Activated naive CD4-positive, alpha-beta T cell treated with Interleukin-2 at 50 U/mL for 16 hours (primary cell): ENCODE results near the gene EPHA10.
"Not testable (repeated sequence)": the region's sequence is repeated elsewhere in the genome, so short reads cannot be mapped to it uniquely, and the experiment has no call there.

Source experiments
- DNase-seq: peaks from one replicate; pipeline ENCODE4 v3.0.0-alpha.2; 2020

Gene EPHA10

GRCh38 chr1:37764888-37765441 lies at the start of gene EPHA10:
Gene EPHA10, minus strand, starts transcription at chr1:37765120. Its CDS starts 54 bp downstream, at chr1:37765066.
- DNase-seq, result no peak

- DNase-seq, result no peak
These were observed 49.3 kb upstream of the EPHA10 start for GRCh38 chr1:37814252-37814651.

DNA sequence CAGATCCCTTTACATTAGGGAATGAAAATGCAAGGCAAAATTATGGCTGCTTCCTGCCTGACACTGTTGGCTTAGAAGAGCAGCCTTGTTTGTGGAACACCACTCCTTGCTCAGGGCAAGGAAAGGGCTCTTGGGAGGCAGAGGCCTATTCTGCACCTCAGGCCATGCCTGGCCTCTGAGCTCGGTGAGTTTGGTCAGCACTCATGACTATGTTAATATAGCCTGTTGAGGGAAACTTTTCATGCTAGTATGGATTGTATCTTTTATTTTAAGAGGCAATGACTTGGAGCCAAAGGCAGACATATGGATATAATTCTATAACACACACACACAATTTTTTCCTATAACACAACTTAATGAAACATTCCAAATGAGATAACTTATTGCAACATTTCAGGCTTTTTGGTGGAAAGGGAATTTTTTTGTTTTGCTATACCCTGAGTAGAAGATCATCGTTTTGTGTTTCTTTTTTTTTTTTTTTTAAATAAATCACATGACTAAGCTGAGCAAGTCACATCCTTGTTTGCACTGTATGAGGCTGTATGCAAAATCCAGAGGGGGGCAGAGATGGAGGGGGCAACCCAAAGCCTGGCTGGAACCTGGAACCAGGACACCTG lies 48.7 kb upstream of the EPHA10 start:
- DNase-seq, result no peak

- DNase-seq, result peak; percentile 70
These were observed 46.2 kb upstream of the EPHA10 start for GRCh38 chr1:37811027-37811655.

DNA sequence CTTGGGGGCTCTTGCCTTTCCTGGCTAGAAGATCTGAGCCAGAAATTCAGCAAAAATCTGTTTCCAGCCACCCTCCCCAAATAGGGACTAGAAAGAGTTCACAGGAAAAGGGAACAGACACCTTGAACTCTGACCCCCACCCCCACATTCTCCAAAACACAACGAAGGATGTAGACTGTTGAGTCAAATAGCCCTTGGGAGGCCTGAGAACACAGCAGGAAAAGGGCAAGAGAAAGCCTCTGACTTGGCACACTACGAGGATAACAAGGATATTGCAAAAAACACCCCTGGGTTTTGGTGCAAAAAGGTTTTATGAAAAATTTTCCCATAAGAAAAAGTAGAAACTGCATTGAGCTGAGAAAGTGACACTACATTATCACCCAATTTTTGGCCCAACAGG lies 45.0 kb upstream of the EPHA10 start:
- no peak for DNase-seq

GRCh38 chr1:37808369-37809319 lies 43.7 kb upstream of the EPHA10 start:
- peak; percentile 49 for DNase-seq

GRCh38 chr1:37807555-37808368 lies 42.8 kb upstream of the EPHA10 start, which contains the start of the genes C1orf122 and YRDC:
Gene C1orf122, plus strand, starts transcription at chr1:37807790. Its CDS starts 615 bp downstream, at chr1:37808405.
Gene YRDC, minus strand, starts transcription at chr1:37808208. Its CDS starts 28 bp downstream, at chr1:37808180.
- DNase-seq, result peak; percentile 96

- DNase-seq, result no peak
These were observed 42.3 kb upstream of the EPHA10 start for GRCh38 chr1:37807220-37807554.

DNA sequence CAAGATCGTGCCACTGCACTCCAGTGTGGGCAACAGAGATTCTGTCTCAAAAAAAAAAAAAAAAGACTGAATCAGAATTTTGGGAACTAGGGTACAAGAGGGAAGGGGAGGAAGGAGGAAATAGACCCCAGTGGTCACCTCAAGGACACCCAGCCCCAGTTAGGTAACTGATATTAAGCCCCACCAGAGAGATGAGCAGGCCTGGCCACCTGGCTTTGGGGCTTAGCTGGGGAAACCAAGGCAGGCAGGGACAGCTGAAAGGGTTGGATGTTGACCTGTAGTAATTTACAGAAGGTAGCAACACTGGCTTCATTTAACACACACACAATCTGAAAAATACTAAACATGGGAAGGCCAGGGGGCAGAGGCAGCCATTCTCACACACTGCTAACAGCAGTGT lies 37.5 kb upstream of the EPHA10 start:
- no peak for DNase-seq

DNA sequence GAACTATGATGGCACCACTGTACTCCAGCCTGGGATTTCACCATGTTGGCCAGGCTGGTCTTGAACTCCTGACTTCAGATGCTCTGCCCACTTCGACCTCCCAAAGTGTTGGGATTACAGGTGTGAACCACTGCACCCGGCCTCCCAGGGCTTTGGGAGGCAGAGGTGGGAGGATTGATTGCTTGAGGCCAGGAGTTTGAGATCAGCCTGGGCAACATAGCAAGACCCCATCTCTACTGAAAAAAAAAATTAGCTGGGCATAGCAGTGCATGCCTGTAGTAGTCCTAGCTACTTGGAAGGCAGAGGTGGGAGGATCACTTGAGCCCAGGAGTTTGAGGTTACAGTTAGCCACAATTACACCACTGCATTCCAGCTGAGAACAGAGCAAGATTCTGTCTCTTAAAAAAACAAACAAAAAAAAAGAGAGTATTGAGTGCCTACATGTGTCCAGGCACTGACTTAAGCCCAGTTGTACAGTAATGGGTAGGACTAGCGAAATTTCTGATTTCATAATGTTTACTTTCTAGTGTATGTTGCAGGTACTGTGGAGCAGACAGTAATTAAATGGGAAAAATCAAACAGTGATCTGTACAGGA lies 32.9 kb upstream of the EPHA10 start:
- no peak for DNase-seq

DNA sequence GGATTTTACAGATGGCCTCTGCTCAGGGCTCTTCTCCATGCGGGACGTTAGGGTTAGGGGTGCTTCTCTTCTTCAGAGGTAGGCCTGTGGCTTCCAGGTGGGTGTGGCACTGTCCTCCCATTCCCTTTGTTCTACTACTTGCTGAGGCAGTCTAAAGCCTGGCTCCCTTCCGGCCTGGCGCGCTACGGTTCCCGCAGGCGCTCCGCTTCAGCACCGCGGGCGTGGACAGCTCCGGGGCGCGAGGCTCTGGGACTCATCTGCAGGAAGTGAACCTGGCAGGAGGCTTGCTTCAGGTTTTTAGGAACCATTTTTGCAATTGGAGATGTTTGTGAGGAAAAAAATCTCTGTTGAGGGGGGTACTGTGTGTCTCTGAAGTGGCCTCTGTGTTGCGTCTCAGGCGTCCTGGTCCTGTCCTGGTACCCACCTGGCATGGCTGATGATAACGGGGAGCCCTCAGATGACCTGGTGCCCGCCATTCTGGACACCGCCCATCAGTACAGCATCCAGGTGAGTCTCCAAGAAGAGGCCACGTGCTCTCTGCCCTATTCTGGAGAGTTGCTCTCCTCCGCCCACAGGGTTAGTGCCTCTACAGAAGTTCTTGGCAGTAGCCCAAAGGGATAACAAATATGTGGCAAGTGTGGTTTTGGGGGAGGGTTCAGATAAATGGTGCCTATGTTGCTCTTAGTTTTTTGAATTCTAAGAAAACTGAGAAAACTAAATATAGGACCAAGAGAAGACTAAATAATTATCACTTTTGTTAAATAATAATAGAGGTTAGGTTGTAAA lies 30.6 kb upstream of the EPHA10 start:
- DNase-seq, result peak; percentile 46

DNA sequence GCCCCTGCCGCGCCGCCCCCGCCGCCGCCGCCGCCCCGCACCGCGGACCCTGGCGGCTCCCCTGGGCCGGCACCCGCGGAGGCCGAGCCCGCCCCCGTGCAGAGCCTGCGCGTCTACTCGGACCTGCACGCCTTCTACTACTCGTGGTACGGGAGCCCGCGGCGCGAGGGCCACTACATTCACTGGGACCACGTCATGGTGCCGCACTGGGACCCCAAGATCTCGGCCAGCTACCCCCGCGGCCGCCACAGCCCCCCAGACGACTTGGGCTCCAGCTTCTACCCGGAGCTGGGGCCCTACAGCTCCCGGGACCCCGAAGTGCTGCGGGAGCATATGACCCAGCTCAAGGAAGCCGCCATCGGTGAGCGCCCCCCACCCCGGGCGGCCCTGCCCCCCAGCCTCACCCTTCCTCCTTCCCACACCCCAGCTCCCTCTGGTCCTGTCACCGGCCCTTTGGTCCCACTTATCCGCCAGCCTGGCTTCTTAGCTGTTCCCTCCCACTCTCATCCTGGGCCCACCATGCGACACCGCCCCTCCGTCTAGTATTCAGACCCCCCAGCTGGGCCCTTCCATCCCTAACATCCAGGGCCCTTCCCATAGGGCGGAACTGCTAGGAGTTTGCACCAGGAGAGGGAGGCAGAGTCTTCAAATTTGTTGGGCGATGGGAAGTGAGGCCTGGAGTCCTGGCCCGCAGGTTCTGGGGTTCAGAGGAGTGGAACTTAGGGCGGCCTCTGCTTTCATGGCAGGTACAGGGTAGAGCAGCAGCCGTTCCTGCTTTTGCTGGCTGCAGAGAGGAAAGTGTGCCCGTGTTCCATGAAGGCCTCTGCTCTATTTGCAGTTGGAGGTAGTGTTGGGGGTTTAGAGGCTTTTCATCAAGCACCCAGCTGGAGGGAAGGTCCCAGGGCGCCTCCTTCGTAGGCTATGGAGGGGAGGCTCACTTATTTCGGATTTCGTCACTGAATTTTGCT lies 29.7 kb upstream of the EPHA10 start:
- DNase-seq, result no peak

DNA sequence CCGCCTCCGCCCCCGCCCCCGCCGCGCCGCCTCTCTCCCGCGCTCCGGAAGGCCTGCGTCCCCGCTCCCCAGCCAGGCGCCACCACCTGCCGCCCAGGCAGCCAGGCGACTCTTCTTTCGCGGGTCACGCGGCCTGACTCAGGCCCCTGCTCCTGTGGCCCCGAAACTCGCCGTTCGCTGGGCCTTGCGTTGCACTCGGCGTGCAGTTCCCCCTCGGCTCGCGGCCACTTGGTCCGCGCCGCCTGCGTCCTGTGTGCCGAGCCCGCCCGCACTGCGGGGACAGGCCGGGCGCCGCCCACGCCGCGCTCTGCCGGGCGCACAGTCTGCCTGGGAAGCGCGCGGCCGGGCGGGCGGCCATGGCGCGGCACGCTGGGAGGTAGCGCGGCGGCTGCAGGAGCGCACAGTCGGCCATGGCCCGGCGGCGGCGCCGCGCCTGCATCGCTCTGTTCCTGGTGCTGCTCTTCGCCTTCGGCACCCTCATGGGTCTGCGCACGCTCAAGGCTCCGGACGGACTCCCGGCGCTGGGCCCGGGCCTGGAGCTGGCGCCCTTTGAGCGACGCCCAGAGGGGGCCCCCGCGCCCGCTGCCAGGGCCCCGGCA lies 29.0 kb upstream of the EPHA10 start, which contains the start of gene MANEAL:
Gene MANEAL, plus strand, starts transcription at position 75 of the 599 bp plus-strand sequence. Its CDS starts 336 bp downstream, at position 411.
- peak; percentile 37 for DNase-seq

GRCh38 chr1:37792943-37793686 lies 28.2 kb upstream of the EPHA10 start:
- no peak for DNase-seq

DNA sequence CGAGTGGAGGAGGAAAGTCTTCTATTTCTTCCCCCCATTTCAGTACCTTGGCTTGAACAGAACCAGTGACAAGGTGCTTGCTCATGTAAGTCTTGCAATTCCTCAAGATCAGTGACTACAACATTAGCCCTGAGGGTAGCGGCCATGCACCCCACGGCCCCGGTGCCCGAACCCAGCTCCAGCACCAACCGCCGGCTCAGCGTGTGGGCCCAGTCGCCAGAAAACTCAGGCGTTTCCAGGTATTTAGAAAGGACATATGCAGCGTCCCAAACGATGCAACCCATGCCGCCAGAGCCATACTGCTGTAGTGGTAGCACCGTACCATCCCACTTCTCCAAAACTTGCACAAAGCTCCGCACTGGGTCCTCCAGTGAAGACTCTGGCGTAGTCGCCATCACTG lies 17.6 kb upstream of the EPHA10 start:
- DNase-seq, result no peak

- DNase-seq, result no peak
These were observed 13.7 kb upstream of the EPHA10 start for GRCh38 chr1:37778654-37779053.

DNA sequence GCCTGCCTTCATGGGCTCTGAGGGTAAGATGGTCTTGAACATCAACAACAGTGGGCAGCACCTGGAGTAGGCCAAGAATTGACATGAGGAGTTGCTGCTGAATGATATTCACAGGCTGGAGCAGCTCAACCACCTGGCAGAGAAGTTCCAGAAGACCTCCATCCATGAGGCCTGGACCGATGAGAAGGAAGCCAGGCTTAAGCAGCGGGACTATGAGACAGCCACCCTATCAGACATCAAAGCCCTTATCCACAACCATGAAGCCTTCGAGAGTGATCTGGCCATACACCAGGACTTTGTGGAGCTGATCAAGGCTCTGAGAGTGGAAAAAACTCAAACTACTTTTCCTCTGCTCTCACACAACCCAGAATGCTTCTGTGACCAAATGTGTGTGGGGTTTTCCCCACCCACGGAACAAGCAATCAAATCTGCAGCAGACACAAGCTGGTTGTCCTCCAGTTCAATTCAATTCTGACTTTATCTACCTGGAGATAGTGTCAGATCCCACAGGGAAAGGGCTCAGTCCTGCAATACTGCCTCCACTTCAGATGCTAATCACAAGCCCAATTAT lies 12.1 kb upstream of the EPHA10 start:
- peak; percentile 30 for DNase-seq

- DNase-seq, result not testable (repeated sequence)
These were observed 6.5 kb upstream of the EPHA10 start for GRCh38 chr1:37771440-37771839.
